ENCODE data around the gene SYT6. TPM values are rescaled to one million over a fixed set of nuclear protein-coding genes. Genes with fewer than 3 reads are reported as not detected.

The SYT6 gene
- total RNA-seq, 4 donors from 2014 or later: 0.29 to 0.55 TPM; not detected in 2

GRCh38 chr1:114114185-114115094 is 39.2 kb downstream of the SYT6 start:
- intact Hi-C loops (cut with DNase I; ENCODE audit: low total_unique reads): no loop called here
- DNase-seq: no peak
- H3K27me3 ChIP-seq: no peaks in the 10 kb centered on the region
- H3K4me3 ChIP-seq: no peak overlapping the region
- no peaks in the 10 kb centered on the region for H3K4me1 ChIP-seq
- H3K36me3 ChIP-seq: no peaks in the 10 kb centered on the region
- no peaks in the 10 kb centered on the region for H3K9me3 ChIP-seq
- TF ChIP-seq POLR2A (IDR thresholded peaks at IDR 0.05): no peak
- TF ChIP-seq CTCF (IDR thresholded peaks at IDR 0.05): no peak
- H3K27ac ChIP-seq: no peak overlapping the region

- H3K27me3 ChIP-seq: no peaks in the 10 kb centered on the region
- H3K4me3 ChIP-seq: no peak overlapping the region
- TF ChIP-seq POLR2A (IDR thresholded peaks at IDR 0.05) (no peak), CTCF (IDR thresholded peaks at IDR 0.05) (no peak)
- no peaks in the 10 kb centered on the region for H3K4me1 ChIP-seq
- H3K9me3 ChIP-seq: no peaks in the 10 kb centered on the region
- DNase-seq: no peak
- no peaks in the 10 kb centered on the region for H3K36me3 ChIP-seq
- intact Hi-C loops (cut with DNase I; ENCODE audit: low total_unique reads): no loop called here
- no peak overlapping the region for H3K27ac ChIP-seq
These were observed 40.1 kb downstream of the SYT6 start for GRCh38 chr1:114113411-114114184.

GRCh38 chr1:114112775-114113174 is 40.9 kb downstream of the SYT6 start:
- no peaks in the 10 kb centered on the region for H3K27me3 ChIP-seq
- no peaks in the 10 kb centered on the region for H3K36me3 ChIP-seq
- no peaks in the 10 kb centered on the region for H3K9me3 ChIP-seq
- H3K4me1 ChIP-seq: no peaks in the 10 kb centered on the region
- intact Hi-C loops (cut with DNase I; ENCODE audit: low total_unique reads): no loop called here
- H3K27ac ChIP-seq: no peak overlapping the region
- no peak overlapping the region for H3K4me3 ChIP-seq
- TF ChIP-seq POLR2A (IDR thresholded peaks at IDR 0.05): no peak
- no peak for TF ChIP-seq CTCF (IDR thresholded peaks at IDR 0.05)
- DNase-seq: no peak

- Histone ChIP-seq H3K36me3 (no peaks in the 10 kb centered on the region), H3K27ac (no peak overlapping the region), H3K9me3 (no peaks in the 10 kb centered on the region), H3K27me3 (no peaks in the 10 kb centered on the region), H3K4me3 (no peak overlapping the region), H3K4me1 (no peaks in the 10 kb centered on the region)
- intact Hi-C loops (cut with DNase I; ENCODE audit: low total_unique reads): no loop called here
- no peak for TF ChIP-seq CTCF (IDR thresholded peaks at IDR 0.05)
- TF ChIP-seq POLR2A (IDR thresholded peaks at IDR 0.05): no peak
- DNase-seq: no peak
These were observed 41.7 kb downstream of the SYT6 start for GRCh38 chr1:114111731-114112641.

Measured in uterus (tissue), 4 donors.